KMS-11 (cell line): Measurements from ENCODE around the gene LRRC8D.
"Not testable (repeated sequence)": the region's sequence is repeated elsewhere in the genome, so short reads cannot be mapped to it uniquely, and the experiment has no call there.

ENCODE experiments used
- H2AFZ ChIP-seq: fragments of 200-600 bp; sonication (generic); 2 replicates; pipeline ENCODE4 v1.6.1; 2016; ENCODE audit warnings: antibody characterized with exemption, mixed run types, low read depth
- H3K27ac ChIP-seq: fragments of 200-600 bp; sonication (generic); 2 replicates; pipeline ENCODE4 v1.6.1; 2016; ENCODE audit warnings: mild to moderate bottlenecking, mixed run types
- H3K27me3 ChIP-seq: fragments of 200-600 bp; sonication (generic); 2 replicates; pipeline ENCODE4 v1.6.1; 2017; ENCODE audit warnings: mild to moderate bottlenecking, low read depth, mixed run types, moderate library complexity; ENCODE audit not compliant: insufficient read depth
- H3K36me3 ChIP-seq: fragments of 200-600 bp; sonication (generic); 2 replicates; pipeline ENCODE4 v1.6.1; 2017; ENCODE audit warnings: mild to moderate bottlenecking, mixed run types; ENCODE audit not compliant: insufficient read depth
- H3K4me1 ChIP-seq: fragments of 200-600 bp; sonication (generic); 2 replicates; pipeline ENCODE4 v1.6.1; 2016; ENCODE audit warnings: mild to moderate bottlenecking, low read depth, mixed run types; ENCODE audit not compliant: poor library complexity, severe bottlenecking
- H3K4me2 ChIP-seq: fragments of 200-600 bp; sonication (generic); 2 replicates; pipeline ENCODE4 v1.7.0; 2016; ENCODE audit warnings: mild to moderate bottlenecking, mixed run types
- H3K4me3 ChIP-seq: fragments of 200-600 bp; sonication (generic); IDR thresholded peaks from 2 replicates; pipeline ENCODE4 v1.6.1; 2017; ENCODE audit warnings: low read depth, low read length, mixed read lengths; ENCODE audit not compliant: insufficient read depth
- H3K79me2 ChIP-seq: fragments of 200-600 bp; sonication (generic); 2 replicates; pipeline ENCODE4 v1.6.1; 2016; ENCODE audit warnings: low read depth, mixed run types; ENCODE audit not compliant: insufficient read depth
- H3K9ac ChIP-seq: fragments of 200-600 bp; sonication (generic); 2 replicates; pipeline ENCODE4 v1.6.1; 2016; ENCODE audit warnings: mild to moderate bottlenecking, mixed run types
- H4K20me1 ChIP-seq: fragments of 200-600 bp; sonication (generic); 2 replicates; pipeline ENCODE4 v1.6.1; 2016; ENCODE audit warnings: mild to moderate bottlenecking, mixed run types; ENCODE audit not compliant: insufficient read depth
- TF ChIP-seq, protein P1 (sequence below): fragments of 200-600 bp; sonication (generic); conservative IDR thresholded peaks from 2 replicates; pipeline ENCODE4 v1.6.1; 2017; ENCODE audit warnings: low read depth, mild to moderate bottlenecking, antibody characterized with exemption, low read length, moderate library complexity, mixed read lengths

The LRRC8D gene

DNA sequence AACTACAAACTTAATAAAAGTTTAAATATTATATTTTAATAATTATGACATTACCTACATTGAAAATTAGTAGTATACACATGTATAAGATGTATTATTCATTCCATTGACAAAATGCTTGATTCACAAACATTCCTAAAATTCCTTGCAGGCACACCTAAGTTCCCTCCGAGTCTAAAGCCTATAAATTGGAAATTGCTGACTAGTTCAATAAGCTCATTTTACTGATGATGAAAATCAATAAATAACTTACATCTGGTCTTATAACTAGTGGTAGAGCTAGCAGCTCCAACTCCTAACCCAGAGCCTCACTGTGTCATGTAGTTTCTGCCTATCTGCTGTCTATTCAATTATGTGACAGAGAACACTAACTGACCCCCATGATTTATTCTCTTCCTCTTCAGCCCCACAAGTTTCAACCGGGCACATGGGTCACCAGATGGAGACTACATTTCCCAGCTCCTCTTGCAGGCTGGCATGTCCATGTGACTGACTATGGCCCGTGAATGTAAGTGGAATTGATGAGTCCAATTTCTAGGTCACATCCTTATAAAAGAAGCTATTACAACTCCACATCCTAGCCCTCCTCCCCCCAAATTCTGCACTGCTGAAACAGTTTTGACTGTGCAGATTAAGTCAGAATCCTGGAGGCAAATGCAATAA, 29.6 kb upstream of the LRRC8D start:
- Histone ChIP-seq H3K27ac (no peak overlapping the region), H3K9ac (no peak overlapping the region), H2AFZ (no peak overlapping the region), H3K79me2 (no peaks in the 10 kb centered on the region), H3K36me3 (no peaks in the 10 kb centered on the region), H3K4me3 (no peak overlapping the region), H3K27me3 (no peaks in the 10 kb centered on the region), H3K4me2 (no peak overlapping the region), H3K4me1 (no peaks in the 10 kb centered on the region), H4K20me1 (no peaks in the 10 kb centered on the region)
- TF ChIP-seq, protein P1, sequence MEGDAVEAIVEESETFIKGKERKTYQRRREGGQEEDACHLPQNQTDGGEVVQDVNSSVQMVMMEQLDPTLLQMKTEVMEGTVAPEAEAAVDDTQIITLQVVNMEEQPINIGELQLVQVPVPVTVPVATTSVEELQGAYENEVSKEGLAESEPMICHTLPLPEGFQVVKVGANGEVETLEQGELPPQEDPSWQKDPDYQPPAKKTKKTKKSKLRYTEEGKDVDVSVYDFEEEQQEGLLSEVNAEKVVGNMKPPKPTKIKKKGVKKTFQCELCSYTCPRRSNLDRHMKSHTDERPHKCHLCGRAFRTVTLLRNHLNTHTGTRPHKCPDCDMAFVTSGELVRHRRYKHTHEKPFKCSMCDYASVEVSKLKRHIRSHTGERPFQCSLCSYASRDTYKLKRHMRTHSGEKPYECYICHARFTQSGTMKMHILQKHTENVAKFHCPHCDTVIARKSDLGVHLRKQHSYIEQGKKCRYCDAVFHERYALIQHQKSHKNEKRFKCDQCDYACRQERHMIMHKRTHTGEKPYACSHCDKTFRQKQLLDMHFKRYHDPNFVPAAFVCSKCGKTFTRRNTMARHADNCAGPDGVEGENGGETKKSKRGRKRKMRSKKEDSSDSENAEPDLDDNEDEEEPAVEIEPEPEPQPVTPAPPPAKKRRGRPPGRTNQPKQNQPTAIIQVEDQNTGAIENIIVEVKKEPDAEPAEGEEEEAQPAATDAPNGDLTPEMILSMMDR: no peak

DNA sequence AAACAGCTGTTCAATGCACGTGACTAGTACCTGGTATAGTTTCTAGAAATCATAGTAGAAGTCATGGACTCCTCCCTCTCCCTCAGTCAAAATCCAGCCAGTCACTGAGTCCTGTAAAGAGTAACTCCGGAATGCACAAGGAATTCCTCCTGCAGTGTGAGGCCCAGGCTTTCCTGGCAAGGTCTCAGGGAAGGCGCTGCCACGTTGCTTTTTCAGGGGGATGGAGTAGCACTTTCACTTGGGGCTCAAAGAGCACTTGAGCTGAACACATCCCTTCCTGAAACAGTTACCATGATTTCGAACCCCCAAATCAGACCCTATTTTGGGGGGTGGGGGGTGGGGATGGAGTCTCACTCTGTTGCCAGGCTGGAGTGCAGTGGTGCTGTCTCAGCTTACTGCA, 26.4 kb upstream of the LRRC8D start:
- Histone ChIP-seq H3K79me2 (no peaks in the 10 kb centered on the region), H3K9ac (no peak overlapping the region), H3K27me3 (no peaks in the 10 kb centered on the region), H4K20me1 (no peaks in the 10 kb centered on the region), H3K4me1 (no peaks in the 10 kb centered on the region), H2AFZ (no peak overlapping the region), H3K4me2 (no peak overlapping the region), H3K27ac (no peak overlapping the region), H3K4me3 (no peak overlapping the region), H3K36me3 (no peaks in the 10 kb centered on the region)
- TF ChIP-seq, protein P1: no peak

DNA sequence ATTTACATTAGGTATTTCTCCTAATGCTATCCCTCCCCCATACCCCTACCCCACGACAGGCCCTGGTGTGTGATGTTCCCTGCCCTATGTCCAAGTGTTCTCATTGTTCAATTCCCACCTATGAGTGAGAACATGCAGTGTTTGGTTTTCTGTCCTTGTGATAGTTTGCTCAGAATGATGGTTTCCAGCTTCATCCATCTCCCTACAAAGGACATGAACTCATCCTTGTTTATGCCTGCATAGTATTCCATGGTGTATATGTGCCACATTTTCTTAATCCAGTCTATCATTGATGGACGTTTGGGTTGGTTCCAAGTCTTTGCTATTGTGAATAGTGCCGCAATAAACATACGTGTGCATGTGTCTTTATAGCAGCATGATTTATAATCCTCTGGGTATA, 25.3 kb upstream of the LRRC8D start:
- not testable (repeated sequence) for H3K27me3 ChIP-seq, H3K4me2 ChIP-seq, H3K9ac ChIP-seq, H4K20me1 ChIP-seq, H3K4me3 ChIP-seq, H3K79me2 ChIP-seq, H3K27ac ChIP-seq, H3K4me1 ChIP-seq, H2AFZ ChIP-seq, H3K36me3 ChIP-seq

DNA sequence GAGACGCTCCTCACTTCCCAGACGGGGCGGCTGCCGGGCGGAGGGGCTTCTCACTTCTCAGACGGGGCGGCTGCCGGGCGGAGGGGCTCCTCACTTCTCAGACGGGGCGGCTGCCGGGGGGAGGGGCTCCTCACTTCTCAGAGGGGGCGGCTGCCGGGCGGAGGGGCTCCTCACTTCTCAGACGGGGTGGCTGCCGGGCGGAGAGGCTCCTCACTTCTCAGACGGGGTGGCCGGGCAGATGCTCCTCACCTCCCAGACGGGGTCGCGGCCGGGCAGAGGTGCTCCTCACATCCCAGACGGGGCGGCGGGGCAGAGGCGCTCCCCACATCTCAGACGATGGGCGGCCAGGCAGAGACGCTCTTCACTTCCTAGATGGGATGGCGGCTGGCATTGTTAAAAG, 23.0 kb upstream of the LRRC8D start:
- H3K27me3 ChIP-seq, H4K20me1 ChIP-seq: not testable (repeated sequence)

DNA sequence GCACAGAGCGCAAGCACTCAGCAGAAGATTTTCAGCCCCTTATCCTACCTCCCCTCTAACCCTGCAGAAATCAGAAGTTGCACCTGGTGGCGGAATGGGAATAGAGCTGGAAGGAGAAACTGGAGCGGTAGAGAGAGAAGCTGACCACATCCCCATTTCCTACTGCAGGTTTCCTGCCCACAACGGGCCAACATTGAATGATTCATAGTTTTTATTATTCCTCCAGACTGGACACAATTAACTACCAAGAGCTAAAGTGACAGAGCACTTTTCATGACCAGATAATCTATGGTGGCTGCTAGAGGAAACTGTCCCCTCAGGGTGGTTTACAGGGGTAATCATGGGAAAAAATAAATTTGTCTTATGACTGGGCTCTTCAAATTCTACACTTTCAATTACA, 21.3 kb upstream of the LRRC8D start:
- Histone ChIP-seq H3K4me2 (no peak overlapping the region), H3K27me3 (no peaks in the 10 kb centered on the region), H3K27ac (no peak overlapping the region), H3K9ac (no peak overlapping the region), H3K4me3 (no peak overlapping the region), H3K4me1 (no peaks in the 10 kb centered on the region), H3K36me3 (no peaks in the 10 kb centered on the region), H3K79me2 (no peaks in the 10 kb centered on the region), H2AFZ (no peak overlapping the region), H4K20me1 (no peaks in the 10 kb centered on the region)
- TF ChIP-seq, protein P1: no peak

More for the DNA sequence above, 23.0 kb upstream of the LRRC8D start:
- not testable (repeated sequence) for H3K36me3 ChIP-seq, H3K4me3 ChIP-seq, H3K9ac ChIP-seq, H3K4me1 ChIP-seq, H3K27ac ChIP-seq, H3K4me2 ChIP-seq, H2AFZ ChIP-seq, H3K79me2 ChIP-seq
